NCI-H1092 (cell line): ENCODE data around the gene C12orf60.

Experiments used
- DNase-seq: peaks from one replicate; lab custom pipeline; 2025; lab: John Stamatoyannopoulos, UW

C12orf60 gene

DNA sequence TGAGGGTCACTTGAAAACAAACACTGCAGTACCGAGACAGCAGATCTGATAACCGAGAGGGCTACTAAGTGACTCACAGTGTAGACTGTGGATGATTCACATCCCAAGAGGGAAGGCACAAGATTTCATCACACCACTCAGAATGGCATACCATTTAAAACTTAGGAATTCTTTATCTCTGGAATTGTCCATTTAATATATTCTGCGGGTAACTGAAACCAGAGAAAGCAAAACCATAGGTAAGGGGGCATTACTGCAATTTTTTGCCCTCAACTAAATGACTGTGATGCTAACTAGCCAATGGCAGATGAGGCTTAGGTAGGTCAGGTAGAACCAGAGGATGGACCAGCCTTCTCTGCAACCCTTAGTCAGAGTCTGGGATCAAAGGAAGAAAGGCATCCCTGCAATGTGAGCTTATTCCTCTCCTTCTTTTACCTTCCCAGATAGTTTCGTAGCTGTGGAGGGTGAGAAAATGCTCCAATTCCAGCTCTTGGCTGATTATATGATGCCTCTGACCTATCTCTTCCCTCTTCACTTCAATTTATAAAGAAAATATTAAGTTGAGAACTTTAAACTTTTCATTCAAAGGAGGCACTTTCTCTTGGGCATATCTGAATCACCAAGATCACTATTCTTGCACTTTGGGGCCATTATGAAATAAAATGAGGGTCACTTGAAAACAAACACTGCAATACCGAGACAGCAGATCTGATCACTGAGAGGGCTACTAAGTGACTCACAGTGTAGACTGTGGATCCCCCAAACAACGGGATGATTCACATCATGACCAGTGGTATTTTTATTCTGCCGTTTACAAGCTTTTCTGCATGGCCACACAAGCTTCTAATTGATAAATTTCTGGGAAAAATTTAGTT lies 33.1 kb downstream of the C12orf60 start:
- DNase-seq, result no peak

DNA sequence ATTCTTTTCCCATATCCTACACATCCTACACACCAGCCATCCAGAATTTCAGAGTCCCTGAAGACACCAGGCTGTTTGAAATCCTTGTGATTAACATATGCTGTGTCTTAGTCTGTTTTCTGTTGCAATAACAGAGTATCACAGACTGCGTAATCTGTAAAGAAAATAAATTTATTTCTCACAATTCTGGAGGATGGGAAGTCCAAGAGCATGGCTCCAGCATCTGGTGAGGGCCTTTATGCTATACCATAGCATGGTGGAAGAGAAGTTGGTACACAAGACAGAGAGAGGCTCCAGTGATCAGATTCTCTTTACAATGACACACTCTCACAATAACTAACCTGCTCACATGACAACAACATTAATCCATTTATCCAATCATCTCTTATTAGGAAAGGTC lies 35.8 kb downstream of the C12orf60 start:
- DNase-seq, result no peak

- DNase-seq, result no peak
Observed at GRCh38 chr12:14840616-14841015, 37.1 kb downstream of the C12orf60 start.

DNA sequence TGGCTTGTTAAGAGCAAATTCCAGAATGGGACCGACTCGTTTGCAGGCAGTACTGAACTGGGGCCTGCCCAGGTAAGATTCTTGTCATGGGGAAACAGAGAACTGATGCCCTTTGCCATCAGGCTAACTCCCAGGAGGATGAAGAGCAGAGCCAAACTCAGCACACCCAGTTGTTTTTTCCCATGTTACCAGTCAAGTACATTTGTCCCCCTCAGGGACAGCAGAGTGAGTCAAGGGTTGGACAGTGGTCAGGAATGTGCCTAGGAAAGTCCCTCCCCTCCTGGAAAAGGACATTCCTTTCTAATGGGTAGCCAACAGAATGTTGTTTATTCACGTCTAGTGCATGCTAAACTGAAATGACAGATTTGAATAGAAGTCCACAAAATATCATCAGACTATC lies 38.3 kb downstream of the C12orf60 start:
- no peak for DNase-seq

- DNase-seq, result no peak
Observed at GRCh38 chr12:14842315-14842714, 38.8 kb downstream of the C12orf60 start.

GRCh38 chr12:14843425-14843887 lies 40.0 kb downstream of the C12orf60 start, which contains the start of gene ART4:
Gene ART4, minus strand, starts transcription at chr12:14843526. Its CDS starts 413 bp downstream, at chr12:14843113.
- no peak for DNase-seq

DNA sequence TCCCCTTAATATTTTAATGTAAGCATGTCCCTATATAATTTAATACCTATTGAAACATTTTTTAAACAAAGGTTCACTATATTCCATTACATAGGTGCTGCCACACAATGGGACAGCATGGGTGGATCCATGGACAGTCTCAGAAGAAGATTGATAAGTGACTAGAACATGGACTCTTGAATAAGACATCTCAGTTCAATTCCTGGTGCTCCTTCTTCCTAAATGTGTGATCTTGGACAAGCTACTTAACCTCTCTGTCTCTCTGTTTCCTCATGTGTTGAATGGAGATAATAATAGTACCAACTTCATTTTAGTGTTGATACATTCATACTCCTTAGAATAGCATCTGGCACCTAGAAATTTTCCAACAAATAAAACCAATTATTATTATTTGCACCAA lies 40.9 kb downstream of the C12orf60 start:
- no peak for DNase-seq

DNA sequence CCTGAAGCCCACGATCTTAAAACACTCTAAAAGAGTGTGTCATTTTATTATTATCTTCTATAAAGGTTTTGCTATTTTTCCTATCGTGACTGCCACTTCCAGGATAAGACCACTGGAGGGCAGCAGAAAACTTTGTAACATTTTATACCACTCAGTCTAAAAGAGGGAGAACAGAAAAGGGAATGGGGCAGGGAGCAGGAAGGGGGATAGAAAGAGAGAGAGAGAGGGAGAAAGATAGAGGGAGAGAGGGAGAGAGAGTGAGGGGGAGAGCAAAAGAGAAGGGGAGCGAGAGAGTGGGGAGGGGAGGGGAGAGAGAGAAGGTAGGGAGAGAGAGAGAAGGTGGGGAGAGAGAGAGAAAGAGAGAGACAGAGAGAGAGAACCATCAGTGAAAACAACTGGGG lies 41.9 kb downstream of the C12orf60 start:
- peak; percentile 32 for DNase-seq

DNA sequence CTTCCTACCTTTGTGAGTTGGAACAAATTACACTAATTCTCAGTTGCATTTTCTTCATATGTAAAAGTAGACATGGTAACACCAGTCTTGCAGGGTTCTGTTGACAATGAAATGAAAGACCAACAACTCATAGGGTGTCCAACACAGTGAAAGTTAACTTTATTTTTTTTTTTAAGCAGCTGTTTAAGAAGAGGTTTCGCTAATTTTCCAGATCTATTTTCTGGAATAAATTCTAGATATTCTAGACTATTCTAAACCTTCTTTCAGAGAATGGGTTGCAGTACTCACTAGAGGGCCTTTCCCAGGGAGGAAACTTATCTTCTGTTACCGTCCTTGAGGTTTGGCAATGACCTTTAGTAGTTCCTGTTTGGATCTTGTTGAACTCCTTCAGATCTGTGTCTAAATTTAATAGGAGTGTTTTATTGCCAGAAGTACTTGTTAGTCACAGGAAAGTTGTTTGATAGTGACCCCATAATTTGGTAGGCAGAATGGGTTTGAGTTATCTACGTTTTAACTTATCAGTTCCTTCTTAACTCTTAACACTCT lies 42.6 kb downstream of the C12orf60 start:
- DNase-seq, result no peak

GRCh38 chr12:14846876-14847580 lies 43.6 kb downstream of the C12orf60 start:
- DNase-seq, result no peak

DNA sequence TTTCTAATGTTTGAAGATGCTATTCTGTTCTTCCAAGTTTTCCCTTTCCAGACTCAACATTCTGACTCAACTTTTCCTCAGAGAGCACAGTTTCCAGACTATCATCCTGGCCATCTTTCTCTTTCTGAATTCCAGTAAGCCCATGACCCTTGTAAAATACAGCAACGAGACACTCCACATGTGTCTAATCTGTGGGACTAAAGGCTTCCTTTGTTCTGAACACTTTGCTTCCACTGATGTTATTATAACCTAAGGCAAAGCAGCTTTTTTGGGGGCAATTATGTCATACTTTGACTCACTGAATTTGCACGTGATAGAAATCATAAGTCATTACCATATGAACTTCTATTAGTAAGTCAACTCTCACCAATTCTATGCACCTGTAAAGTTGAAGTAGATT lies 46.2 kb downstream of the C12orf60 start:
- DNase-seq, result no peak

GRCh38 chr12:14850929-14851663 lies 47.6 kb downstream of the C12orf60 start:
- no peak for DNase-seq

DNA sequence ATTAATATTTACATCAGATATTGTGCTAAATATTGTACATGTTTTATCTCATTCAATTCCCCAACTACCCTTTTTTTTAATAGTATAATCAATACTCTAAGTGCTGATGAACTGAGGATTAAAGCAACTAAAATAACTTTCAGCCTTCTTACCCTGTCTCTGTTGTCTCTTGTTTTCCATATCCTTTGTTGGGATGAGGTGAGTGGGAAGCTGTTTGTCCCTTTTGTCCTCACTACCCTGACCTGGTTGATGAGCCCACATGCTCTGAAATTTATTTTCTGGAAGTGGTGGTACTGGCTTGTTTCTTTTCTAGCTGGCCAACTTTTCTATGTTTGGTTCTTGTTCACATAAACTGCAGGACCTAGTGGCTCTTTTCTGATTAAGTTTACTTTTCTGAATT lies 49.4 kb downstream of the C12orf60 start:
- no peak for DNase-seq

DNA sequence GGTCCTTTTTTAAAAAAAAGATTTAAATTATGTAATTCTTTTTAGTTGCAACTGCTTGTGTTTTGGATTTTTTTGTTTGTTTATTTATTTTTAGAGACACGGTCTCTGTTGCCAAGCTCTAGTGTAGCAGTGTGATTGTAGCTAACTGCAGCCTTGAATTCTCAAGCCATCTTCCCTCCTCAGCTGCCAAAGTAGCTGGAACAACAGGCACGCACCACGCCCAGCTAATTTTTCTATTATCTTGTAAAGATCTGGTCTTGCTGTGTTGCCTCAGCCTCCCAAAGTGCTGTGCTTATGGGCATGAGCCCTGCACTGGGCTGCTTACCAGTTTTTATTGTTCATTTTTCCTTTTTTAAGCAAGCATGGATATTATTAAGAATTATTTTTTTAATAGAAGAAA lies 50.5 kb downstream of the C12orf60 start:
- DNase-seq, result peak; percentile 4

- peak; percentile 8 for DNase-seq
Observed at GRCh38 chr12:14854586-14855183, 51.2 kb downstream of the C12orf60 start.

GRCh38 chr12:14858513-14858912 lies 55.0 kb downstream of the C12orf60 start:
- DNase-seq, result no peak

DNA sequence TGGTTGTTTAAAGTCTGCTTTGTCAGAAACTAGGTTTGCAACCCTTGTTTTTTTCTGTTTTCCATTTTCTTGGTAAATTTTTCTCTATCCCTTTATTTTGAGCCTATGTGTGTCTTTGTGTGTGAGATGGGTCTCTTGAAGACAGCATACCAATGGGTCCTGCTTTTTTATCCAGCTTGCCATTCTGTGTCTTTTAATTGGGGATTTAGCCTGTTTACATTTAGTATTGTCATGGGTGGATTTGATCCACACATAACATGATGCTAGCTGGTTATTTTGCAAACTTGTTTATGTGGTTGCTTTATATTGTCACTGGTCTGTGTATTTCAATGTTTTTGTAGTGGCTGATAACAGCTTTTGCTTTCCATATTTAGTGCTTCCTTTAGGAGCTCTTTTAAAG lies 57.0 kb downstream of the C12orf60 start:
- no peak for DNase-seq

DNA sequence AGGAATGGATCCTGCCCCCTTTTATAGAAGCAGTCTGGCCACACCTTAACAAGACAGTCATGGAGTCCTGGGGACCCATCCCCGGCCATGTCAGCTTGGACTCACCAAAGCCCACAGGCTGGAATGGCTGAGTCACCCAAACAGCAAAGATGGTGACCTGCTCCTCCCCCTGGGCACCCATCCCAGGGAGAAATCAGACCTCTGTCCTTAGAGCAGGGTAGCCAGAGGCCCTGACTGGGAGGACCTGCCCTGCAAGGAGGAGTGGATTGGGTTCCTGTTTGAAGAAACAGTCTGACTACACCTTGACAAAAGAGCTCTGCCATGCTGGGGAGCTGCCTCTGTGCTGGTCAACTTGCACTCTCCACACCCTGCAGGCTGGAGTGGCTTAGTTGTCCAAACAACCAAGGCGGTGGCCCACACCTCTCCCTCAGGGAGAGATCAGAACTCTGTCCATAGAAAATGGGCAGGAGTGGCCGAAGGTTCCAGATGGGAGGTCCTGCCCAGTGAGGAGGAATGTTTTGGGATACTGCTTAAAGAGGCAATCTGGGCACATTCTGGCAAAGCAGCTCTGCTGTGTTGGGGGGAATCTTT lies 65.5 kb downstream of the C12orf60 start:
- no peak for DNase-seq

GRCh38 chr12:14871247-14871646 lies 67.8 kb downstream of the C12orf60 start:
- no peak for DNase-seq

DNA sequence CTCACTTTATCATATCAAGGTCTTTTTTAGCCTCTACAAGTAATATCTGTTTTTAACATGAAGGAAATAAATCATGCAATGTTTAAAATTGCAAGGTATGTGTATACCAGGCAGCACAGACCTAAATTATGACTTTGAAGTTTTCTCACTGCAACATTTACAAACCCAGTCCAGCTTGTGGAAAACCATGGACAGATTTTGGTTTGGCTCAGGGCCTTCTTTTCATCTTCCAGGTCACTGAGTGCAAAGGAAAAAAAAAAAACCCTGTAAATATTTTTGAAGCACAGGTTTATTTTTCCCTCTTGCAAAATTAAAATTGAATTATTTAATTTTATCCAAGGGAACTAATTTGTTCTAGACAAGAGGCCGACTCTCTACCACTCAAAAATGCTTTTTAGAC lies 68.4 kb downstream of the C12orf60 start:
- no peak for DNase-seq

- DNase-seq, result no peak
Observed at GRCh38 chr12:14873440-14874185, 70.1 kb downstream of the C12orf60 start.
